CD4-positive, alpha-beta T cell treated with Interleukin-6 for 4 hours (primary cell): ENCODE data around the gene GMCL2.

Source experiments
- DNase-seq: peaks from one replicate; pipeline ENCODE4 v3.0.0-alpha.2; 2020; ENCODE audit warnings: mixed read lengths

The GMCL2 gene

GRCh38 chr5:178176791-178177190 lies 10.4 kb downstream of the GMCL2 start:
- no peak for DNase-seq

- DNase-seq = no peak
Observed at GRCh38 chr5:178174456-178174855, 12.7 kb downstream of the GMCL2 start.

GRCh38 chr5:178170455-178170854 lies 16.7 kb downstream of the GMCL2 start:
- no peak for DNase-seq

GRCh38 chr5:178165581-178165980 lies 21.6 kb downstream of the GMCL2 start:
- DNase-seq = no peak

GRCh38 chr5:178163772-178164735 lies 23.1 kb downstream of the GMCL2 start:
- DNase-seq = peak; percentile 91

GRCh38 chr5:178162481-178162880 lies 24.7 kb downstream of the GMCL2 start:
- no peak for DNase-seq

GRCh38 chr5:178160176-178160575 lies 27.0 kb downstream of the GMCL2 start:
- no peak for DNase-seq

- no peak for DNase-seq
Observed at GRCh38 chr5:178155065-178155464, 32.1 kb downstream of the GMCL2 start.

GRCh38 chr5:178153530-178154340 lies 33.4 kb downstream of the GMCL2 start, which contains the start of gene NHP2:
TSS of gene NHP2 (minus strand) at chr5:178153885. CDS start at chr5:178153817, 68 bp downstream.
- peak; percentile 99 for DNase-seq

GRCh38 chr5:178152491-178153444 lies 34.4 kb downstream of the GMCL2 start:
- no peak for DNase-seq

GRCh38 chr5:178150977-178151734 lies 36.0 kb downstream of the GMCL2 start:
- DNase-seq = no peak

- no peak for DNase-seq
Observed at GRCh38 chr5:178149199-178149932, 37.8 kb downstream of the GMCL2 start.

- no peak for DNase-seq
Observed at GRCh38 chr5:178147406-178147805, 39.8 kb downstream of the GMCL2 start.

- peak; percentile 85 for DNase-seq
Observed at GRCh38 chr5:178145965-178146820, 41.0 kb downstream of the GMCL2 start.

GRCh38 chr5:178143901-178144300 lies 43.3 kb downstream of the GMCL2 start:
- DNase-seq = no peak

GRCh38 chr5:178143246-178143645 lies 43.9 kb downstream of the GMCL2 start:
- DNase-seq = no peak

GRCh38 chr5:178142642-178143041 lies 44.5 kb downstream of the GMCL2 start:
- DNase-seq = no peak

GRCh38 chr5:178141550-178141949 lies 45.6 kb downstream of the GMCL2 start:
- DNase-seq = no peak

- DNase-seq = no peak
Observed at GRCh38 chr5:178137991-178138390, 49.2 kb downstream of the GMCL2 start.

- no peak for DNase-seq
Observed at GRCh38 chr5:178136990-178137389, 50.2 kb downstream of the GMCL2 start.
